ENCODE data around the gene NKX2-2. TPM values are rescaled to one million over a fixed set of nuclear protein-coding genes. Genes with fewer than 3 reads are reported as not detected.
A peak's percentile ranks its signal among the peaks of the same experiment; 100 is the strongest.
"Not testable (repeated sequence)": the region's sequence is repeated elsewhere in the genome, so short reads cannot be mapped to it uniquely, and the experiment has no call there.

NKX2-2 gene
- total and polyA plus RNA-seq, 4 donors: not detected

- WGBS: 18% methylated on average over 2 of the region's 2 CpGs
- no peak overlapping the region for H3K4me3 ChIP-seq (ENCODE audit: low read depth in 1 of 3, low read length in 3 of 3)
- no peak overlapping the region for H3K27ac ChIP-seq (ENCODE audit: low read depth in 1 of 2, low read length in 2 of 2)
- peak; percentile 29 to 50 for TF ChIP-seq RAD21 (IDR thresholded peaks at IDR 0.05)
- no peak for TF ChIP-seq NR2F2 (IDR thresholded peaks at IDR 0.05)
- TF ChIP-seq SP1 (IDR thresholded peaks at IDR 0.05): no peak
- TF ChIP-seq, protein P1, sequence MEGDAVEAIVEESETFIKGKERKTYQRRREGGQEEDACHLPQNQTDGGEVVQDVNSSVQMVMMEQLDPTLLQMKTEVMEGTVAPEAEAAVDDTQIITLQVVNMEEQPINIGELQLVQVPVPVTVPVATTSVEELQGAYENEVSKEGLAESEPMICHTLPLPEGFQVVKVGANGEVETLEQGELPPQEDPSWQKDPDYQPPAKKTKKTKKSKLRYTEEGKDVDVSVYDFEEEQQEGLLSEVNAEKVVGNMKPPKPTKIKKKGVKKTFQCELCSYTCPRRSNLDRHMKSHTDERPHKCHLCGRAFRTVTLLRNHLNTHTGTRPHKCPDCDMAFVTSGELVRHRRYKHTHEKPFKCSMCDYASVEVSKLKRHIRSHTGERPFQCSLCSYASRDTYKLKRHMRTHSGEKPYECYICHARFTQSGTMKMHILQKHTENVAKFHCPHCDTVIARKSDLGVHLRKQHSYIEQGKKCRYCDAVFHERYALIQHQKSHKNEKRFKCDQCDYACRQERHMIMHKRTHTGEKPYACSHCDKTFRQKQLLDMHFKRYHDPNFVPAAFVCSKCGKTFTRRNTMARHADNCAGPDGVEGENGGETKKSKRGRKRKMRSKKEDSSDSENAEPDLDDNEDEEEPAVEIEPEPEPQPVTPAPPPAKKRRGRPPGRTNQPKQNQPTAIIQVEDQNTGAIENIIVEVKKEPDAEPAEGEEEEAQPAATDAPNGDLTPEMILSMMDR (IDR thresholded peaks at IDR 0.05; ENCODE audit: low read depth, low read length, missing input control): peak; percentile 21
- no peak overlapping the region for H3K9ac ChIP-seq (ENCODE audit: low read depth in 1 of 2, low read length in 2 of 2)
- no peak for DNase-seq (ENCODE audit: low spot score)
- peaks cover 0 to 16% (median 0%) of the 10 kb centered on the region in 4 donors for H3K27me3 ChIP-seq (ENCODE audit: control insufficient read depth in 4 of 4, insufficient read depth in 4 of 4, low read length in 3 of 4)
- no peaks in the 10 kb centered on the region for H3K36me3 ChIP-seq (ENCODE audit: control insufficient read depth in 4 of 4, insufficient read depth in 3 of 4, low read depth in 1 of 4, low read length in 3 of 4)
- H3K4me1 ChIP-seq (ENCODE audit: control insufficient read depth in 4 of 4, insufficient read depth in 4 of 4, low read length in 3 of 4): no peaks in the 10 kb centered on the region
- H3K9me3 ChIP-seq (ENCODE audit: control insufficient read depth in 4 of 4, low read length in 3 of 4): peaks cover 0 to 7% (median 2%) of the 10 kb centered on the region in 4 donors
These were observed 23.8 kb downstream of the NKX2-2 start for GRCh38 chr20:21490105-21490504.

- H3K27me3 ChIP-seq (ENCODE audit: control insufficient read depth in 4 of 4, insufficient read depth in 4 of 4, low read length in 3 of 4); DNase-seq (ENCODE audit: low spot score); H3K9ac ChIP-seq (ENCODE audit: low read depth in 1 of 2, low read length in 2 of 2); H3K27ac ChIP-seq (ENCODE audit: low read depth in 1 of 2, low read length in 2 of 2); H3K4me1 ChIP-seq (ENCODE audit: control insufficient read depth in 4 of 4, insufficient read depth in 4 of 4, low read length in 3 of 4); H3K4me3 ChIP-seq (ENCODE audit: low read depth in 1 of 3, low read length in 3 of 3); H3K36me3 ChIP-seq (ENCODE audit: control insufficient read depth in 4 of 4, insufficient read depth in 3 of 4, low read depth in 1 of 4, low read length in 3 of 4); H3K9me3 ChIP-seq (ENCODE audit: control insufficient read depth in 4 of 4, low read length in 3 of 4): not testable (repeated sequence)
- WGBS: 92% methylated on average over 2 of the region's 2 CpGs
These were observed 33.7 kb downstream of the NKX2-2 start for GRCh38 chr20:21480144-21480543.

- Histone ChIP-seq H3K27me3 (ENCODE audit: control insufficient read depth in 4 of 4, insufficient read depth in 4 of 4, low read length in 3 of 4) (peaks cover 0 to 2% (median 0%) of the 10 kb centered on the region in 4 donors), H3K27ac (ENCODE audit: low read depth in 1 of 2, low read length in 2 of 2) (no peak overlapping the region), H3K4me3 (ENCODE audit: low read depth in 1 of 3, low read length in 3 of 3) (no peak overlapping the region), H3K9me3 (ENCODE audit: control insufficient read depth in 4 of 4, low read length in 3 of 4) (peaks cover 0 to 6% (median 3%) of the 10 kb centered on the region in 4 donors), H3K9ac (ENCODE audit: low read depth in 1 of 2, low read length in 2 of 2) (no peak overlapping the region), H3K36me3 (ENCODE audit: control insufficient read depth in 4 of 4, insufficient read depth in 3 of 4, low read depth in 1 of 4, low read length in 3 of 4) (no peaks in the 10 kb centered on the region), H3K4me1 (ENCODE audit: control insufficient read depth in 4 of 4, insufficient read depth in 4 of 4, low read length in 3 of 4) (no peaks in the 10 kb centered on the region)
- DNase-seq (ENCODE audit: low spot score): no peak
- TF ChIP-seq EGR1 (IDR thresholded peaks at IDR 0.05; ENCODE audit: low read depth in 2 of 2): no peak
- TF ChIP-seq REST (IDR thresholded peaks at IDR 0.05): no peak
- no peak for TF ChIP-seq NR2F2 (IDR thresholded peaks at IDR 0.05)
- no peak for TF ChIP-seq JUND (IDR thresholded peaks at IDR 0.05)
- TF ChIP-seq FOXA1 (IDR thresholded peaks at IDR 0.05): no peak
- TF ChIP-seq RXRA (IDR thresholded peaks at IDR 0.05): no peak
- TF ChIP-seq SP1 (IDR thresholded peaks at IDR 0.05): no peak
- TF ChIP-seq MAX (IDR thresholded peaks at IDR 0.05): no peak
- TF ChIP-seq GABPA (IDR thresholded peaks at IDR 0.05 in 1 of 2, conservative IDR thresholded peaks at IDR 0.05 in 1 of 2): no peak
- no peak for TF ChIP-seq ZBTB33 (IDR thresholded peaks at IDR 0.05)
- TF ChIP-seq RAD21 (IDR thresholded peaks at IDR 0.05): no peak
These were observed 48.1 kb downstream of the NKX2-2 start for GRCh38 chr20:21465799-21466198.

Measured in liver (tissue), 9 donors.